ENCODE results near the gene KCNK7.
"Not testable (repeated sequence)": the region's sequence is repeated elsewhere in the genome, so short reads cannot be mapped to it uniquely, and the experiment has no call there.

KCNK7 gene, protein sequence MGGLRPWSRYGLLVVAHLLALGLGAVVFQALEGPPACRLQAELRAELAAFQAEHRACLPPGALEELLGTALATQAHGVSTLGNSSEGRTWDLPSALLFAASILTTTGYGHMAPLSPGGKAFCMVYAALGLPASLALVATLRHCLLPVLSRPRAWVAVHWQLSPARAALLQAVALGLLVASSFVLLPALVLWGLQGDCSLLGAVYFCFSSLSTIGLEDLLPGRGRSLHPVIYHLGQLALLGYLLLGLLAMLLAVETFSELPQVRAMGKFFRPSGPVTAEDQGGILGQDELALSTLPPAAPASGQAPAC

DNA sequence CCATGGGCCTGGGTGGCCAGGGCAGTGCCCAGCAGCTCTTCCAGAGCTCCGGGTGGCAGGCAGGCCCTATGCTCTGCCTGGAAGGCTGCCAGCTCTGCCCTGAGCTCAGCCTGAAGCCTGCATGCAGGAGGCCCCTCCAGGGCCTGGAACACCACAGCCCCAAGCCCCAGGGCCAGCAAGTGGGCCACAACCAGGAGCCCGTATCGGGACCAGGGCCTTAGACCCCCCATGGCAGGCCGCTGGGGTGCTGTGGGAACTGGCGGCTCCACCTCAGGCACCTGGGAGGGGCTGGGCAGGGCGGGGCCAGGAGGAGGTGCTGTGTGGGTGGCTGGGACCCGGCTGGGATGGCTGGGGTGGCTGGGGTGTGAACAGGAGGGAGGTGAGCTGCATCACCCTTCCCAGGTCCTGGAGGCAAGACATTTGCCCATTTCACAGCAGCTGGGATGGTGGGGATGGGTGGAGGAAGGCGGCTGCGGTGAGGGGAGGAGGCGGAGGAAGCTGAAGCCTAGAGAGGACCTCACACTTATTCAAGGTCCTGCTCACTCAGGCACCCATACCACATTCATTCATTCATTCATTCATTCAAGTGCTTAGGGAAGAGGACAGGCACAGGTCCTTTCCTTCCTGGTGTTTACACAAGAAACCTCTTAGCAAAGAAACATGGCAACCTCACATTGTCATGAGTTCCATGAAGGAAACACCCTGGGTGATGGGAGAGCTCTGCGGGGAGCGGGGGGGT lies at the start of gene KCNK7:
Gene KCNK7 (minus strand): TSS at position 258 of the 739 bp plus-strand sequence. CDS start 28 bp downstream, at position 230.
- in situ Hi-C loops (cut with HindIII; ENCODE audit: low pct_ligation_motif_present, low pct_unique_long_range_greater_than_20kb, low sequenced_read_pairs): no loop called here
- DNase-seq: no peak

DNA sequence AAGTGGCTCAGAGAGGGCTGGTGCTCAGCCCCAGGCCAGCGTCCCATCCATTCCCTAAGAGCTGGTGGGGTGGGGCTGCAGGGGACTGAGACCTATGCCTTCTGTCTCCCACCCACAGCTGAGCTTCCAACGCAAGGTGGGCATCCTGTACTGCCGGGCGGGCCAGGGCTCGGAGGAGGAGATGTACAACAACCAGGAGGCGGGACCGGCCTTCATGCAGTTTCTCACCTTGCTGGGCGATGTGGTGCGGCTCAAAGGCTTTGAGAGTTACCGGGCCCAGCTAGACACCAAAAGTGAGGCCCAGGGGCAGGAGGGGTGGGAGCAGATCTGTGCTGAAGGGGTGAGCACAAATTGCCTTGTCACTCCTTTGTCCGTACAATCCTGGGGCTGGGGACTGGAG lies 49.2 kb upstream of the KCNK7 start:
- DNase-seq: no peak
- in situ Hi-C loops (cut with HindIII; ENCODE audit: low pct_ligation_motif_present, low pct_unique_long_range_greater_than_20kb, low sequenced_read_pairs): no loop called here

DNA sequence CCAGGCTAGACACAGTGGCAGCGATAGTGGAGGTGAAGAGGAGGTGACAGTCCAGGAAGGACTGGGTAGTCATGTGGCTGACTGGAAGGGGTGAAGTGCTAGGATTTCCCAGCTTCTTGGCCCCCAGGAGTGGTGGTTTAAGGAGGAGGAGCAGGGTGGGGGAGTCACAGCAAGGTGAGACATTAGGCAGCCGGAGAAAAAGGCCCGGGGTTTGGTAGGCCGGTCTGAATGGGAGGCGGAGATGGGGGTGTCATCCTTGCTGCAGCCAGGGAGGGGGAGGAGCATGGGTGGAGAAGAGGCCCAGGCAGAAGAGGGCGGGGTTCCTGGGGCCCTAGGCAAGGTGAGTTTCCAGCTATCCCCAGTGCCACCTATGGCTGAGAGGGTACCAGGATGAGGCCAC lies 48.4 kb upstream of the KCNK7 start:
- DNase-seq: no peak
- in situ Hi-C loops (cut with HindIII; ENCODE audit: low pct_ligation_motif_present, low pct_unique_long_range_greater_than_20kb, low sequenced_read_pairs): no loop called here

DNA sequence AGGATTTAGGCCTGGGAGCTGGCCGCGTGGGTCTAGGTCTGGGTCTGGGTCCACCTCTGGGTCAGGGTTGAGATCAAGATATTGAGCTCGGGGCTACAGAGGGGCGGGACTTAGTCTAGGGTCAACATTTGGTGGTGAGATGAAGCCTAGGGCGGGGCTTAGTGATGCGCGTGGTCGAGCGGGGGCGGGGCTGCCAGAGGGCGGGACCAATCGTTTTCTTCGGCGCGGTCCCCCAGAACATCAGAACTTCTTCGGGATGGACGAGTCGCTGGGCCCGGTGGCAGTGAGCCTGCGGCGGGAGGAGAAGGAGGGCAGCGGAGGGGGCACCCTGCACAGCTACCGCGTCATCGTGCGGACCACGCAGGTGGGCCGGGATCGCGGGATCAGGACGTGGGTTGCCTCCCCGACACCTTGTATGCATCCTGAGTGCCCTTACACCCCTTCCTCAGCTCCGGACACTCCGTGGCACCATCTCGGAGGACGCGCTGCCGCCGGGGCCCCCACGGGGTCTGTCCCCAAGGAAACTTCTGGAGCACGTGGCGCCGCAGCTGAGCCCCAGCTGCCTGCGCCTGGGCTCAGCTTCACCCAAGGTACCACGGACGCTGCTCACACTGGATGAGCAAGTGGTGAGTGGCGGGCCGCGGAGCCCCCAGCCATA lies 46.5 kb upstream of the KCNK7 start:
- in situ Hi-C loops (cut with HindIII; ENCODE audit: low pct_ligation_motif_present, low pct_unique_long_range_greater_than_20kb, low sequenced_read_pairs): no loop called here
- no peak for DNase-seq

DNA sequence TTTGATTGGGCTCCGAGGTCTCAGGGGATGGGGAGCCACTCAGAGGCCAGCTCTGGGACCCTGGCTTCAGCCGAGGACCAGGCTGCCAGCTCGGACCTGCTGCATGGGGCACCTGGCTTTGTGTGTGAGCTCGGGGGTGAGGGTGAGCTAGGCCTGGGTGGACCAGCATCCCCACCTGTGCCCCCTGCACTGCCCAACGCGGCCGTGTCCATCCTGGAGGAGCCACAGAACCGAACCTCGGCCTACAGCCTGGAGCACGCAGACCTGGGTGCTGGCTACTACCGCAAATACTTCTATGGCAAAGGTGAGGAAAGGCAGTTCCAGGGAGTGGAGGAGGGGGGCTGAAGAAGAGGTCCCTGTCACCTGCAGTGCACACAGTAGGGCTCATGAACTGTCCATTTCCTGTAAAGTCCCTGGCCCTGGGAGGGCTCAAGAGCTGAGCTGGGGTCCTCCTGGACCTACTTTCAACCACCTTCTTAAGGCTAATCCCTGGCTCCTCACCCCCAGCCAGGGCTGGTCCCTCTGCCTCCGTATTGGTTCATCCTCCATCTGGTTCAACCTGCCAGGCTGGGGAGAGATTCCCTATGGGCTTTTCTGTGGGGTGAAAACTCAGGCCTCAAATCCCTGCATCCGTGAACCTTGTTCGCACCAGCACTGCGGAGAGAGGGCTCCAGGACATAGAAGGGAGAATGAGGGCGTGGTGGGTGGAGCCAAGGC lies 45.9 kb upstream of the KCNK7 start:
- DNase-seq: no peak
- in situ Hi-C loops (cut with HindIII; ENCODE audit: low pct_ligation_motif_present, low pct_unique_long_range_greater_than_20kb, low sequenced_read_pairs): no loop called here

DNA sequence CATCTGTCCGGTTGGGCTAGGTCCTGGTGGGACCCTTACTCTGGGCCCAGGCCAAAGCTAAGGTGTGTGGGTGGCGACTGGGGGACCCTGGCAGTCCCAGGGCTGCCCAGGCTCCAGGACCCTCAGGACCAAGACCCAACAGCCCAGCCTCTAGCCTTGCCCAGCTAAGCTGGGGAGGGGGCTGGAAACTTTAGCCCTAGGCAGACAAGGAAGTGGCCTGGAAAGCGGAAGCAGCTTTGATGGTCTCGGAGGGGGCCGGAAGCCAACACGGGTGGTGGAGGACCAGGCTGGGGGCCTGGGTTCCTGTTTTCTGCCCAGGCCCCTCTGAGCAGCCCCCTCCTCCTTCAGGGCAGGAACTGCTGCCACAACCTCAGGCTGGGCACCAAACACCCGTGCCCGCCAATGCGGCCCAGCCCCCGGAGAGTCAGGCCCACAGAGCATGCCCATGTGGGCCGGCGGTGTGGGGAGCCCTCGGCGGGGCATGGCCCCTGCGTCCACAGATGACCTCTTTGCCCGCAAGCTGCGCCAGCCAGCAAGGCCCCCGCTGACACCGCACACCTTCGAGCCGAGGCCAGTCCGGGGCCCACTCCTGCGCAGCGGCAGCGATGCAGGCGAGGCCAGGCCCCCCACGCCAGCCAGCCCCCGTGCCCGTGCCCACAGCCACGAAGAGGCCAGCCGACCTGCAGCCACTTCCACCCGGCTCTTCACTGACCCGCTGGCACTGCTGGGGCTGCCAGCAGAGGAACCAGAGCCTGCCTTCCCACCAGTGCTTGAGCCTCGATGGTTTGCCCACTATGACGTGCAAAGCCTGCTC lies 45.1 kb upstream of the KCNK7 start:
- in situ Hi-C loops (cut with HindIII; ENCODE audit: low pct_ligation_motif_present, low pct_unique_long_range_greater_than_20kb, low sequenced_read_pairs): no loop called here
- DNase-seq: no peak

DNA sequence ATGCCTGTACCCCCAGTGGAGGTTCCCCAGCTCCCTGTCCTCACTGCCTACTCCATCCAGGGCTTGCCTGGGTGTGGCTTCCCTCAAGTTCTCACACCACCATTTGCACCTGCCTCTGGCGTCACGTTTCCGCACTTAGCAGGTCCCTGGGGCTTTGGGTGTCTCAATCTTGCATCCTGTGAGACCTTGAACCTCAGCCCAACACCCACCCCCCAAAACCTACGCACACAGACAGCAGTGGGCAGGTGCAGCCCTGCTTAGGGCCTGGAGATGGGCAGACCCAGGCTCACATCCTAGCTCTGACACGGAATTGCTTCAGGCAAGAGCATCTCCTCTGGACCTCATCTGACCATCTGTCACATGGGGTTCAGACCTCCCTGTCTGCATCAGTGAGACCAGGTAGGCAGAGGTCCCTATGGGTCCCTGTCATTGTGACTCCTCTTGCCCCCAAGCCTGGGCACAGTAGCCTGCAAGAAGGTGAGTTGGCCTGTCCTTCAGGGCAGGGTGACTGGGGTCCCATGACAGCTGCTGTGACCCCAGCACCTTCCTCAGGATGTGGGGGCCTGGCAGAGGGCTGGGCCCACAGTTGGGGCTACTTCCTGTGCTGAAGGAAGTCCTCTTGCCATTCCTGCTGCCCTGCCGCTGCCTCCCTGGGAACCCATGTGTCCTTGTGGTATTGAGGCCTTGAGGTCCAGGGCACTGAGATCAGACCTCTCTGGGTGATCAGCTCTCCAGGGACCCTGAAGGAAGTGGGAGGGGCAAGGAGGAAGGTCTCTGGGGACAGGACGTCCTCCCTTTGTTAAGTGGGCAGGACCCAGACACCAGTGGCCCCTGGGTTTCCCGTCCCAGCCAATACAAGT lies 44.3 kb upstream of the KCNK7 start:
- in situ Hi-C loops (cut with HindIII; ENCODE audit: low pct_ligation_motif_present, low pct_unique_long_range_greater_than_20kb, low sequenced_read_pairs): no loop called here
- DNase-seq: no peak

DNA sequence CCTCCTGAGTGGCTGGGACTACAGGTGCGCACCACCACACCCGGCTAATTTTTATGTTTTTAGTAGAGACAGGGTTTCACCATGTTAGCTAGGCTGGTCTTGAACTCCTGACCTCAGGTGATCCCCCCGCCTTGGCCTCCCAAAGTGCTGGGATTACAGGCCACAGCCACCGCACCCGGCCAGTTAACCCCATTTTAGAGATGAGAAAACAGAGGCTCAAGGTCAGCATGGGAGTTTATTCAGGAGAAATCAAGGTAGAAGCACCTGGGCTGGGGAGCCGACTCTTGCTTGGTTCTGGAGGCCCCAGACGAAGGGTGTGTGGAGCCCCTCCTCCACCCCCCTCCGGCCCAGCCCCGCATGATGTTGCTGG lies 43.6 kb upstream of the KCNK7 start:
- in situ Hi-C loops (cut with HindIII; ENCODE audit: low pct_ligation_motif_present, low pct_unique_long_range_greater_than_20kb, low sequenced_read_pairs); DNase-seq: not testable (repeated sequence)

DNA sequence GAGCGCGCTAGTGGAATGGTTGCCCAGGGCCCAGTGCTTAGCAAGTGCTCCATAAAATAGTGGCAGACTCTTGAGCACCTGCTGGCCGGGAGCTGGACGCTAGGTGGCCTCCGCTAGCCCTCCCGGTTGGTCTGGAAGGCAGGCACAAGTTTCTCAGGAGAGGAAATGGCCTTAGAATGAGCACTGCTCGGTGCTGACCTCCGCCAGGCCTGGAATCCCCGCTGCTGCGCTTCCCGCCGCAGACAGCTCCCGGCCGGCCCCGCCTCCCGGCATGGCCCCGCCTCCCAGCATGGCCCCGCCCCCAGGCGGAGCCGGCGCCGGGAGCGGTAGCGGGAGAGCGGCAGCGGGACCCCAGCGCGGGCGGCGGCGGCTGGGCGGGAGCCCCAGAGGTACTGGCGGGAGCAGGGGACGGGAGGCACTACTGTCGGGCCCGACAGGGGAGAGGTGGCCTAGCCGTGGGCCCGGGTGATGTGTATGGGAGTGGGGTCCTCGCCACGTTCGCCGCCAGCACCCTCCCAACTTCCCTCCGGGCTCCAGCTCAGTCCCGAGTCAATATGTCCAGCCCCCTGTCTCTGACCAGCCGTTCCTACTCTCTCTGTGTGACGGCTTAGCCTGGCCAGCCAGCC lies 42.3 kb upstream of the KCNK7 start, which contains the start of gene SIPA1:
Gene SIPA1 (plus strand): TSS at position 308 of the 626 bp plus-strand sequence. CDS start 2,821 bp downstream, outside the sequence.
- in situ Hi-C loops (cut with HindIII; ENCODE audit: low pct_ligation_motif_present, low pct_unique_long_range_greater_than_20kb, low sequenced_read_pairs): no loop called here
- DNase-seq: peak; percentile 94

DNA sequence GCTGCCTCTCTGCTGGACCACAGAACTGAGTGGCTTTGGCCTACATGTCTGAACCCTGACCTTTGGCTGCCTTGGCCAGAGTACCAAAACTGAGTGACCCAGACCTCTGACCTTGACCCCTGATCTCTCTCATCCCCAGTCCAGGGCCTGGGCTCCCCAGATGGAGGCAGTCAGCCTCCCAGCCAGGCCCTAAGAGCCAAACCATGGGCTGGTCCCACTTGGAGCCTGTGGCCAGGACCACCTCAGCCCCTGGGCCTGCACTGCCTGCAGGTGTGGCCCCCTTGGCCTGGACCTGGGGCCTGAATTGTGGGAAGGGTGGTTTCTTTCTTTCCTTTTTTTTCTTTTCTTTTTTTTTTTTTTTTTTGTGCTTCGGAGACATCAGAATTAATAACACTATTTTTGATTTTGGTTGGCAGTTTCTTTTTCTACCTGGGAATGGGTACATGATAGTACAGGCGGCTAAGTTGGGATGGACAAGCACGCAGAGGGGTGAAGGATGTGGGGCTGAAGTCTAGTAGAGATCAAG lies 41.5 kb upstream of the KCNK7 start:
- in situ Hi-C loops (cut with HindIII; ENCODE audit: low pct_ligation_motif_present, low pct_unique_long_range_greater_than_20kb, low sequenced_read_pairs): no loop called here
- no peak for DNase-seq

DNA sequence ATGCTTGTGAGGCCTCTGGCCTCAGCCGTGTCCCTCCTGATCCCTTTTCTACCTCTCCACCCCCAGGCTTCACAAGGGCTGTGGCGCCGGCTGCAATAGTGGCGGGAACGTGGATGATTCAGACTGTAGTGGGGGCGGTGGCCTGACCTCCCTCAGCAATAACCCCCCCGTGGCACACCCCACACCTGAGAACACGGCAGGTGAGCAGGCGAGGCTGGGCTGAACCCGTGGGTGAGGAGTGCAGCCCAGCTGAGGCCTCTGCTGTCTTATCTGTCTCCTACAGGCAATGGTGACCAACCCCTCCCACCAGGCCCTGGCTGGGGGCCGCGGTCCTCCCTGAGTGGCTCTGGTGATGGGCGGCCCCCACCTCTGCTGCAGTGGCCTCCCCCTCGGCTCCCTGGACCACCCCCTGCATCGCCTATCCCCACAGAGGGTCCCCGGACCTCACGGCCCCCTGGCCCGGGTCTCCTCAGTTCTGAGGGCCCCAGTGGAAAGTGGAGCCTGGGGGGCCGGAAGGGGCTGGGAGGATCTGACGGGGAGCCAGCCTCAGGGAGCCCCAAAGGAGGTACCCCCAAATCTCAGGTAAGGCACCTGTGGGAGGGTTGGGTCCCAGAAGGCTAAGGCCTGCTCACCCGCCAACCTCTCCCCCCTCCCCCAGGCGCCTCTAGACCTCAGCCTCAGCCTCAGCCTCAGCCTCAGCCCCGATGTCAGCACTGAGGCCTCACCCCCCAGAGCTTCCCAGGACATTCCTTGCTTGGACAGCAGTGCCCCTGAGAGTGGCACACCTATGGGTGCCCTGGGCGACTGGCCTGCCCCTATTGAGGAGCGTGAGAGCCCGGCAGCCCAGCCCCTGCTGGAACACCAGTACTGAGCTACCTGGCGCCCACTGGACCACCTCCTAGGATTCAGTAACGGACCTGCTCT lies 40.8 kb upstream of the KCNK7 start:
- no peak for DNase-seq
- in situ Hi-C loops (cut with HindIII; ENCODE audit: low pct_ligation_motif_present, low pct_unique_long_range_greater_than_20kb, low sequenced_read_pairs): no loop called here

DNA sequence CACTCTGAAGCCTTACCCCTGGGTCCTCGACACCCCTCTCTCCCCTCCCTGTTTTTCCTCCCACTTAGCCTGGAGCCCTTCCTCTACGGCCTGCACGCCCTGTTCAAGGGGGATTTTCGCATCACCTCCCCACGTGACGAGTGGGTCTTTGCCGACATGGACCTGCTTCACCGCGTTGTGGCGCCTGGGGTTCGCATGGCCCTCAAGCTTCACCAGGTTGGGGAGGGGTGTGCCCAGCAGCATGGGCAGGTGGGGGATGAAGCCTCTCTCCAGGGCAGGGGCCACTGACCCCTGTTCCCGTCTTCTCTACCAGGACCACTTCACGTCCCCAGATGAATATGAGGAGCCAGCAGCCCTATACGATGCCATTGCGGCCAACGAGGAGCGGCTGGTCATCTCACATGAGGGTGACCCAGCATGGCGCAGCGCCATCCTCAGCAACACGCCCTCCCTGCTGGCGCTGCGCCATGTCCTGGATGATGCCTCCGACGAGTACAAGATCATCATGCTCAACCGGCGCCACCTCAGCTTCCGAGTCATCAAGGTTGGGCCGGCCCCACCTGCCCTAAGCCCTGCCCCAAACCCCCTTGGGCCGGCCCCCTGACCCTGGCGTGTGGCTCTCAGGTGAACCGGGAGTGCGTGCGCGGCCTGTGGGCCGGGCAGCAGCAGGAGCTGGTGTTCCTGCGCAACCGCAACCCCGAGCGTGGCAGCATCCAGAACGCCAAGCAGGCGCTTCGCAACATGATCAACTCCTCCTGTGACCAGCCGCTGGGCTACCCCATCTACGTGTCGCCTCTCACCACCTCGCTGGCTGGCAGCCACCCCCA lies 39.5 kb upstream of the KCNK7 start:
- in situ Hi-C loops (cut with HindIII; ENCODE audit: low pct_ligation_motif_present, low pct_unique_long_range_greater_than_20kb, low sequenced_read_pairs): no loop called here
- DNase-seq: no peak

DNA sequence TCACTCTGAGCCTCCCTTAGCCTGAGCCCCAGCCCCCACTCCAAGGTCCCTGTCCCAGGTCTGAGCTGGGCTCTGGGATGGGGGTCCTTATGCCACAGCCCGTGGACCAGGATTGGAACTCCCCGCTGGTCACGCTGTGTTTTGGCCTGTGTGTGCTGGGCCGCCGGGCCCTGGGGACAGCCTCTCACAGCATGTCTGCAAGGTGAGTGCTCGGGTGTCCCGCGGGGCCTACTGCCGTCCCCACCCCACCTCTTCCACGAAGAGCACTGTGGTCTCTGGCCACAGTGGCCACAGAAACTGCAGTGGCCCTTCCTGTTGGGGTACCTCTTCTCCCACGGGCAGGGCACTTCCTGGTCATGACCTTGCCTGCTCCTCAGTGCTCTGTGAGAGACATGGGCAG lies 38.8 kb upstream of the KCNK7 start:
- in situ Hi-C loops (cut with HindIII; ENCODE audit: low pct_ligation_motif_present, low pct_unique_long_range_greater_than_20kb, low sequenced_read_pairs): no loop called here
- DNase-seq: no peak

DNA sequence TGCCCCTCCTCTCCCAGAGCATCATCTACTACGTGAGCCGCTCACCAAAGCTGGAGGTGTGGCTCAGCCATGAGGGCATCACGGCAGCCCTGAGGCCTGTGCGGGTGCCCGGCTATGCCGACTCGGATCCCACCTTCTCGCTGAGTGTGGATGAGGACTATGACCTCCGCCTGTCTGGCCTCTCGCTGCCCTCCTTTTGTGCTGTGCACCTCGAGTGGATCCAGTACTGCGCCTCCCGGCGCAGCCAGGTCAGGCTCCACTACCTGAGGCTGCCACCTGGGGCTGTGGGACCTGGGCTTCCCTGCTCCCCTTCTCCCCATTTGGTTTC lies 38.5 kb upstream of the KCNK7 start:
- DNase-seq: no peak
- in situ Hi-C loops (cut with HindIII; ENCODE audit: low pct_ligation_motif_present, low pct_unique_long_range_greater_than_20kb, low sequenced_read_pairs): no loop called here

DNA sequence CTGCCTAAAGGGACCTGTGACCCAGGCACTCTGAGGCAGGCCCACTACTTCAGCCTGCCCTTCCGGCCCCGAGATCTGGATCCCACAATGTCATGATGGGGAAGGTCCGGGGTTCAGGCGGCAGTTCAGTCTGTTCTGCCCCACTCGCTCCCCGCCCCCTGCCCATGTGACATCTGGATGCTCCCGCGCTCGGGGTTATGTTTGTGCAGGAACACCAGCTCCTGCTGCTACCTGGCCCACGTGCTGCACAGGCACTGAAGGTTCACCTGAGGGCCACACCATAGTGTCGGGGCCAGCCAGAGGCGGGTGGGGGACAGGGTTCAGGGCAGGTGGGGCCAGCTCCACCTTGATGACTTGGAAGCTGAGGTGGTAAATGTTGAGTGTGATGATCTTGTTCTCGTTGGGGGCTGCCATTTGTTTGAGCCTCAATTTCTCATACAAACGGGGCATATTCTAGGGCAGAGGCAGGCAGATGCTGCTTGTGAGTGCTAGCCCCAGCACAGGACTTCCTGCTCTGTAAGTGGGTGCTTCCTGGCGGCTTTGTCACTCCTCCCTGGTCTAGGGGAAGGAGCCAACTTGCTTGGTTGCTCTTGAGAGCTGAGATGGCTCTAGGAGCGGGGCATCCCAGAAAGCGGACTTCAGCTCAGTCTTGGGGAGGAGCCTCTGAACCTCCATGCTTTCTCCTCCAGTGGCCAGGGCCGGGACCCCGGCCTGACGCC lies 37.9 kb upstream of the KCNK7 start:
- in situ Hi-C loops (cut with HindIII; ENCODE audit: low pct_ligation_motif_present, low pct_unique_long_range_greater_than_20kb, low sequenced_read_pairs): no loop called here
- DNase-seq: no peak

Data from ACHN (cell line).